ENCODE measurements around the gene RPL27.
"Not testable (repeated sequence)": the region's sequence is repeated elsewhere in the genome, so short reads cannot be mapped to it uniquely, and the experiment has no call there.

GRCh38 chr17:43000894-43001293 lies 2.7 kb downstream of the RPL27 start:
- TF ChIP-seq CTCF (optimal IDR thresholded peaks at IDR 0.05 in 1 of 3, IDR thresholded peaks at IDR 0.05 in 1 of 3, conservative IDR thresholded peaks at IDR 0.05 in 1 of 3; ENCODE audit: extremely low read depth in 1 of 3, insufficient read depth in 2 of 3, low read length in 3 of 3); EZH2 (IDR thresholded peaks at IDR 0.05; ENCODE audit: low read length): not testable (repeated sequence)
